HG03139 (cell line): ENCODE data around the gene LRRC75B.
"Not testable (repeated sequence)": the region's sequence is repeated elsewhere in the genome, so short reads cannot be mapped to it uniquely, and the experiment has no call there.

Source experiments
- ATAC-seq: cut with Tn5 transposase; IDR thresholded peaks from one replicate; pipeline ENCODE4 v1.9.1; 2021; ENCODE audit not compliant: unreplicated experiment

LRRC75B gene

DNA sequence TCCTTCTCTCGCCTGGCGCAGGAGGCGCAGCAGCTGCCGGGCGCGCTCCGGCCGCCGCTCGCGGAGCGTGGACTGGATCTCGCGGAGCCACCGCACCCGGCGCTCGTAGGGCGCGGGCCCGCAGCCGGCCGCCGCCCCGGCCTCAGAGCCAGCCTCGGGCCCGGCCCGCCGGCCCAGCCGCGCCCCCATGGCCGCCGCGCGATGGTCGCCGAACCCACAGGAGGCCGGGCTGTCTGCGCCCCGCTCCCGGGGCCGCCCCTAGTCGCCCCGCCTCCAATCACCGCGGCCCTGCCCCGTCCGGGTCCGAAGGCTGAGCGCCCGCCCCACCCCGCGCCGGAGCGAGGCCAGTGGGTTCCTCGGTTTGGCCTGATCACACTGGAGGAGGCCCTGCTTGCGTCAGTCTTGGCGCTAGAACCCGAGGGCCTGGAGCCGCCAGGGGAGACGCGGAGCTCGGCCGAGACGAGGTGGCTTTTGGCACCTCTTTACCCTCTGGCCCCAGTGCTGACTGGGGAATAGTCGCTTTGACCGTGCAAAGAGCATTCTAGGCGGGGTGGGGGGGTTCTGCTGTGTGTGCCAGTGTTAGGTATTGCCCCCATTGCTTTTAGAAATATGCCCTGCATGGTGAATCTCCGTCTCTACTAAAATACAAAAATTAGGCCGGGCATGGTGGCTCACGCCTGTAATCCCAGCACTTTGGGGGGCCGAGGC is at the start of gene LRRC75B:
Gene LRRC75B (minus strand): TSS at position 223 of the 708 bp plus-strand sequence. CDS start 34 bp downstream, at position 189.
- ATAC-seq: peak; percentile 88

- not testable (repeated sequence) for ATAC-seq
These were observed 49.4 kb upstream of the LRRC75B start for GRCh38 chr22:24642307-24642706.

- ATAC-seq: not testable (repeated sequence)
These were observed 43.6 kb upstream of the LRRC75B start for GRCh38 chr22:24636513-24636912.

DNA sequence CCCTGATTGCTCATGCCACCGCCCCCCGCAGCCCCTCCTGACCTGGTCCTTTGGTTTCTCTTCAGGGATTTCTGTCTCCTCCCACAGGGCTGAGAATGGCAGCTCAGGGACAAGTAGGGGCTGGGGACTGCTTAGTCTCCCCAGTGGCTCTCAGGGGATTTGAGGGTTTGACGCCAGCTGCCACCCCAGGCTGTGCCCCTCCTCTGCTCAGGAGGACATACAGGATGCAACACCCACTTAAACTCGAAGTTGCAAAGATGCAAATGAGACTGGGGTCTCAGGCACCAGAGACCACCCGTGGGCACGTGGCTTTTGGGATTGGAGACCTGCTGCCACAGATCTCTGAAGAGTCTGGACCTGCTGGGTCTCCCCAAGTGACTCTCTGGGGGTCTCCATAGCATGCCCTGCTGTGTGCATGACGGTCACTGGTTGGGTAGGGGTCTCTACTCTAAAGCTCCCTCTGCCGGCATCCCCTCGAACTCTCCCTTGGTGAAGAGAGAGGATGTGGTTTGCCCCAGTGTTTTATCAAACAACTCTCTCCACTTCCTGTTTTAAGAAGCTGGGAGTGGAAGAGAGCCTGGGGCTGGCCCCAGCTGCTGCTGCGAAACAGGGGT is 42.0 kb upstream of the LRRC75B start:
- not testable (repeated sequence) for ATAC-seq

DNA sequence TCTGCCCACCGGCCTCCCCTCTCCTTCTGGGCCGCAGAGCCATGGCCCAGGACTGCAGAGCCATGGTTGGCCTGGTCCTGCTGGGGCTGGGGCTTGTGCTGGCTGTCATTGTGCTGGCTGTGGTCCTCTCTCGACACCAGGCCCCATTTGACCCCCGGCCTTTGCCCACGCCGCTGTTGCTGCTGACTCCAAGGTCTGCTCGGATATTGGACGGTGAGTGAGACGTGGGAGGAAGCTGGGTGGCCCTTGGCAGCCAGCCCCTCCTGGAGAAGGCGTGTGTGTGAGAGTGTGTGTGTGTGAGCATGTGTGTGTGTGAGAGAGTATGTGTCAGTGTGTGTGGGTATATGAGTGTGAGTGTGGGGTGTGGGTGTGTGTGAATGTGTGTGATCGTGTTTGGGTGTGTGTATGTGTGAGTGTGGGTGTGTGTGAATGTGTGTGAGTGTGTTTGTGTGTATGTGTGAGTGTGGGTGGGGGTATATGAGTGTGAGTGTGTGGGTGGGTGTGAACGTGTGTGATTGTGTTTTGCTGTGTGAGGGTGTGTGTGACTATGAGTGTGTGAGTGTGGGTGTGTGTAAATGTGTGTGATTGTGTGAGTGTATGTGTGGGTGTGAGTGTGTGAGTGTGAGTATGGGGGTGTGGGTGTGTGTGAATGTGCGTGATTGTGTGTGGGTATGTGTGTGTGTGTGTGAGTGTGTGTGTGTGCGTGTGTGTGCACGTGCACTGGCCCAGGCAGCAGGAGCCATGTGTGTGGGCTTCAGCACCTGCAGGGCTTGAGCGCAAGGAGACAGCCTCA is 40.6 kb upstream of the LRRC75B start:
- ATAC-seq: not testable (repeated sequence)

DNA sequence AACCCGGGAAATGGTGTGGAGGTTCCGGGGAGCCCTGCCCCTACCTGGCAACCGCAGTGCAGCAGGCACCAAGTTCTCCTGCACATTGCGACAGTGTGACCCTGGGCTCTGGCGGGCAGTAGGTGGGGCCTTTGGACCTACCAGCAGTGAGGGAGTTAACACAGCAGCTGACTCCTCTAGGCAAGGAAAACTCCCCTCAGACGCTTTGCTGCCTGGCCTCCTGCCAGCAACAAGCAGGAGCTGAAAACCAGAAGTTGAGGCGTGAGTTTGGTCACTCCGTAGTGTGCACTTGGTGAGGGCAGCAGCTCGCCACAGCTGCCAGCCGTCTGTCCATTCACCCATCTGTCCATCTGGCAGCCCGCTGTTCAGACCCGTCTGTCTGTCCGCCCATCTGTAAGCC is 39.8 kb upstream of the LRRC75B start:
- ATAC-seq: not testable (repeated sequence)

- ATAC-seq: not testable (repeated sequence)
These were observed 38.7 kb upstream of the LRRC75B start for GRCh38 chr22:24631430-24632122.

DNA sequence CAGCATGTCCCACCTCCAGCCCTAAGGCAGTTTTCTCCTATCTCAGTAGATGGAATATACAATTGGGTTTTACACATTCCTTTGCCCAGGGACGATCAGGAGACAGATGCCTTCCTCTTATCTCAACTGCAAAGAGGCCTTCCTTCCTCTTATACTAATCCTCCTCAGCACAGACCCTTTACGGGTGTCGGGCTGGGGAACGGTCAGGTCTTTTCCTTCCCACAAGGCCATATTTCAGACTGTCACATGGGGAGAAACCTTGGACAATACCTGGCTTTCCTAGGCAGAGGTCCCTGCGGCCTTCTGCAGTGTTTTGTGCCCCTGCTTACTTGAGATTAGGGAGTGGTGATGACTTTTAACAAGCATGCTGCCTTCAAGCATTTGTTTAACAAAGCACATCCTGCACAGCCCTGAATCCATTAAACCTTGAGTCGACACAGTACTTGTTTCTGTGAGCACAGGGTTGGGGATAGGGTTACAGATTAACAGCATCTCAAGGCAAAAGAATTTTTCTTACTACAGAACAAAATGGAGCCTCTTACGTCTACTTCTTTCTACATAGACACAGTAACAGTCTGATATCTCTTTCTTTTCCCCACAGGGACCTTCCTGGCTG is 38.0 kb upstream of the LRRC75B start:
- not testable (repeated sequence) for ATAC-seq

DNA sequence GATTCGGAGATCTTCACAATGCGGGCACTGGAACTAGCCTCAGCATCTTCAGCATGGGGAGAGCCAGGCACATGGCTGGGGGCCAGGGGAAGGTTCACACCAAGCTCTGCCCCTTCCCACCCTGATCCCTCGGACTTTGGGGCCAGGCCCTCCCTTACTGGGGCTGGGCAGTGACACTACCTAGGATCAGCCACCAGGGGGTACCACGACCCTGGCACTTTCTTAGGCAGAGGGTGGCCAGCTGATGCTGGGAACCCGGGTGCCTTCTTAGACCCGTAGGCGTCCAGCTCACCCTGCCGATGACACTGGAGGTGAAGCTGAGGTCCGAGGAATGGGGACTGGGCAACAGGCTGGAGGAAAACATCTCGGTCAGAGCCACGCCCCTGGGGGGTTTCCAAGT is 36.2 kb upstream of the LRRC75B start:
- not testable (repeated sequence) for ATAC-seq

DNA sequence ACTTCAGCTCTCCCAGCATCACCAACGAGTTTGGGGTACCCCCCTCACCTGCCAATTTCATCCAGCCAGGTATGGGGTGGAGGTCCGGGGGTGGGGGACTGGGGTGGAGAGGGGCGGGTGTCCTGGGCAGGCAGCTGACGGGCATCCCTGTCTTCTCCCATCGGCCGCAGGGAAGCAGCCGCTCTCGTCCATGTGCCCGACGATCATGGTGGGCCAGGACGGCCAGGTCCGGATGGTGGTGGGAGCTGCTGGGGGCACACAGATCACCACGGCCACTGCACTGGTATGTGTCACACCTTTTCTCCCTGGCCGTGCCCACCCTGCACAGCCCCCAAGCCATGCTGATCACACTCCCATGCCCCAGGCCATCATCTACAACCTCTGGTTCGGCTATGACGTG is 35.0 kb upstream of the LRRC75B start:
- ATAC-seq: not testable (repeated sequence)

GRCh38 chr22:24622596-24622995 is 29.7 kb upstream of the LRRC75B start:
- ATAC-seq: not testable (repeated sequence)

DNA sequence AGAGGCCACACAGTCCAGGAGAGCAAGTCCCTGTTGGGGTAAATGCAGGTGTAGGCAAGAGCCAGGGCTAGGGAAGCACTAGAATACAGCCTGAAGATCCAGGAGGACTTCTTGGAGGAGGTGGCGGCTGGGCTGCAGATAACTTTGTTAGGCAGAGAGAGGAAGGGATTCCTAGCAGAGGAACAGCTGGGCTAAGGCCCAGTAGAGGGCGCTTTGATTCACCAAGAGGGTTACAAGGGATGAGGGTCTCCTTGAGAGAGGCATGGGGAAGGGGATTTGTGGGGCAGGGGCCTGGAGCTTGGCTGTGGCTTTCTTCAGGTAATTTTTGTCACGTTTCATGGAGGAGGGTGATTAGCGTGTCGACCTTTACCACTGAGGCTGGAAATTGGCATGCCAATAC is 28.4 kb upstream of the LRRC75B start:
- not testable (repeated sequence) for ATAC-seq

- ATAC-seq: not testable (repeated sequence)
These were observed 21.9 kb upstream of the LRRC75B start for GRCh38 chr22:24614794-24615193.

DNA sequence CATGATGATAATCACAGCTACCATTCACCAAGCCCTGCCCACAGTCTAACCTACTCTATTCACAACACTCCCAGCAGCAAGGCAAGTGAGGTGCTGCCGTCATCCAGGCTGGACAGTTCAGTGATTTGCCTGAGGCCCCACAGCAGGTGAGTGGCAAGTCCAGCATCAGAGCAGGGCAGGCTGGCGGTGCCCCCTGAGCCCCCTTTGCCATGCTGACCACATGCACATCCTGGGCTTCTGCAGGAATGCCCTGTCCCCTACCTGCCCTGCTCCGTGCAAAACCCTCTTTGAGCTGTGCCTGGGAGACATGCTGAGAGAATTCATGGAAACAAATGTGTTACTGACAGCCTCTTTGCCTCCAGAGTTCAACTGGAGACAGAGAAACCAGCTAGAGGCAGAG is 17.0 kb upstream of the LRRC75B start:
- not testable (repeated sequence) for ATAC-seq

- not testable (repeated sequence) for ATAC-seq
These were observed 15.5 kb upstream of the LRRC75B start for GRCh38 chr22:24608327-24608726.

DNA sequence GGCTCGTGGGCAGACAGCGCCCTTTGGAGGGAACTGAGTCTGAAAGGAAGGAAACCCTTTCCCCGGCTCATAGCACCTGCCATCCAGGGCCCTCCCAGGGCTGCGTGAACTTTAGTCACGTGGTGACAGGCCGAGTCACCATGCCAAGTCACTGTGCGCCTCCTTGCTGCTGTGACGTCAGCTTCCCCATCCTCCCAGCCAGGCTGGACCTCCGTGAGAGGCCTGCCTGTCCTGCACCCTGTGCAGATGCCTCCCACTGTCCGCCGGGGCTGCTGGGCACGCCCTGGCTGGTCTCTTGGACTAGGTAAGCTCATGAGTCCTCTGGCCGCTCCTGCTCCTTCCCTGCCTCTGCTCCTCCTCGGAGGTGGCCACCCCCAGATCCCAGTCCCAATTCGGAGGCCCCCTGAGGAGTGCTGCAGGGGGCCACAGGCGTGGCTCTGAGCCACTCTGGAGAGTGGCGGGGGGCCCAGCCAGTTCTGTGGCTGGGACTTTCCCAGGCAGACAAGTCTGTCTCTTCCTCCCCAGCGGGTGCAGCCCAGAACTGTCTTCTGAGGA is 14.6 kb upstream of the LRRC75B start:
- not testable (repeated sequence) for ATAC-seq

- not testable (repeated sequence) for ATAC-seq
These were observed 13.5 kb upstream of the LRRC75B start for GRCh38 chr22:24606340-24606739.

GRCh38 chr22:24603770-24604629 is 11.1 kb upstream of the LRRC75B start:
- not testable (repeated sequence) for ATAC-seq
